Karpas-422 (cell line): ENCODE results near the gene IFNAR1. TPM values are rescaled to one million over a fixed set of nuclear protein-coding genes. Genes with fewer than 3 reads are reported as not detected.

Experiments used
- DNase-seq: peaks from one replicate; pipeline ENCODE4 v3.0.0-alpha.2; 2015
- H2AFZ ChIP-seq: fragments of 200-600 bp; sonication (generic); 2 replicates; pipeline ENCODE4 v1.6.1; 2014; ENCODE audit warnings: antibody characterized with exemption, low read length, mixed read lengths
- H3K27ac ChIP-seq: fragments of 200-600 bp; sonication (generic); 2 replicates; pipeline ENCODE4 v1.5.1; 2014; ENCODE audit warnings: mild to moderate bottlenecking, low read length, moderate library complexity
- H3K27me3 ChIP-seq: fragments of 200-600 bp; sonication (generic); 2 replicates; pipeline ENCODE4 v1.6.1; 2014; ENCODE audit warnings: low read length, mixed read lengths
- H3K36me3 ChIP-seq: fragments of 200-600 bp; sonication (generic); 2 replicates; pipeline ENCODE4 v1.6.1; 2014; ENCODE audit warnings: low read length, mixed read lengths; ENCODE audit not compliant: insufficient read depth
- H3K4me1 ChIP-seq: fragments of 200-600 bp; sonication (generic); 2 replicates; pipeline ENCODE4 v1.6.1; 2014; ENCODE audit warnings: mild to moderate bottlenecking, low read length, mixed read lengths
- H3K4me2 ChIP-seq: fragments of 200-600 bp; sonication (generic); 2 replicates; pipeline ENCODE4 v1.6.1; 2014; ENCODE audit warnings: low read length, low read depth, mild to moderate bottlenecking; ENCODE audit not compliant: poor library complexity, severe bottlenecking
- H3K4me3 ChIP-seq: fragments of 200-600 bp; sonication (generic); 2 replicates; pipeline ENCODE4 v1.5.1; 2014; ENCODE audit warnings: mild to moderate bottlenecking, antibody characterized with exemption, low read length, mixed read lengths
- H3K79me2 ChIP-seq: fragments of 200-600 bp; sonication (generic); 2 replicates; pipeline ENCODE4 v1.6.1; 2014; ENCODE audit warnings: mild to moderate bottlenecking, low read length, mixed read lengths
- H3K9ac ChIP-seq: fragments of 200-600 bp; sonication (generic); 2 replicates; pipeline ENCODE4 v1.6.0; 2014; ENCODE audit warnings: low read length
- H3K9me2 ChIP-seq: fragments of 200-600 bp; sonication (generic), shearing (Covaris generic); replicated peaks from 2 replicates; pipeline ENCODE4 v1.6.0; 2014; ENCODE audit warnings: mild to moderate bottlenecking, low read length, moderate library complexity; ENCODE audit not compliant: insufficient read depth
- H3K9me3 ChIP-seq: fragments of 300-700, 200-600 bp; sonication (generic); 2 replicates; pipeline ENCODE4 v1.6.1; 2014; ENCODE audit warnings: low read length, mixed read lengths
- H4K20me1 ChIP-seq: fragments of 200-600 bp; sonication (generic); 2 replicates; pipeline ENCODE4 v1.6.1; 2014; ENCODE audit warnings: mild to moderate bottlenecking, antibody characterized with exemption, low read length, low read depth; ENCODE audit not compliant: insufficient read depth
- total RNA-seq: library from RNA; depleted of rRNA; stranded (reverse); fragments of >200 nt; shearing (Covaris generic); gene quantifications from 2 replicates; pipeline ENCODE4 v1.2.3, GENCODE V29; 2014; ENCODE audit warnings: low replicate concordance

IFNAR1 gene
- total RNA-seq, 1 experiment from 2014 or later: 10.5 TPM

DNA sequence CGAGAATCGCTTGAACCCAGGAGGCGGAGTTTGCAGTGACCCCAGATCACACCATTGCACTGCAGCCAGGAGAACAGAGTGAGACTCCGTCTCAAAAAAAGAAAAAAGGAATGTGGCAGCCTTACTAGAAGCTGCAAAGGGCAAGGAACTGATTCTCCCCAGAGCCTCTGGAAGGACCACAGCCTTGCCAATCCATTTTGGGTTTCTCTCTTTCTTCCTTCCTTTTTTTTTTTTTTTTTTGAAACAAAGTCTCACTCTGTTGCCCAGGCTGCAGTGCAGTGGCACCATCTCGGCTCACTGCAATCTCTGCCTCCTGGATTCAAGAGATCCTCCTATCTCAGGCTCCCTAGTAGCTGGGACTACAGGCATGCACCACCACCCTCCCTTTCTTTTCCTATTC is 68.6 kb downstream of the IFNAR1 start:
- Histone ChIP-seq H3K36me3 (no peaks in the 10 kb centered on the region), H3K9me2 (no peaks in the 10 kb centered on the region), H3K27me3 (no peaks in the 10 kb centered on the region), H2AFZ (no peak overlapping the region), H3K4me2 (no peak overlapping the region), H3K9ac (no peak overlapping the region), H3K79me2 (no peaks in the 10 kb centered on the region), H3K4me3 (no peak overlapping the region), H3K27ac (no peak overlapping the region), H3K9me3 (no peaks in the 10 kb centered on the region), H3K4me1 (no peaks in the 10 kb centered on the region), H4K20me1 (no peaks in the 10 kb centered on the region)
- no peak for DNase-seq

DNA sequence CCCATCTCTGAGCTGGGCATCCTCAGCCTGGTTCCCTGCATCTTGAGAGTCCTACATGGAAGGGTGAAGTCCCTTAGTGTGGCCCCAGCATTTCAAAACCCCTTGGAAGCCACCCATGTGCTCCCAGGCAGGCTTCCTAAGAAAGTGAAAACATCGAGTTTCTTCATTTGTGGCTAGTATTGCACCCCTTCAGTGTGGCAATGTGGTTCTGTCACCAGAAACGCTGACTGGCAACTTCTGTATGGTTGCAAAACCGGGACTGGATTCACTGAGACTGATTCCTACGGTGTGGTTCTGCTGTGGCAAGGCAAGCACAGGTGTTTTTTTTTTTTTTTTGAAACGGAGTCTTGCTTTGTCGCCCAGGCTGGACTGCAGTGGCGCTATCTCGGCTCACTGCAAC is 69.5 kb downstream of the IFNAR1 start:
- Histone ChIP-seq H3K4me1 (no peaks in the 10 kb centered on the region), H3K27me3 (no peaks in the 10 kb centered on the region), H3K9ac (no peak overlapping the region), H3K4me2 (no peak overlapping the region), H2AFZ (no peak overlapping the region), H3K27ac (no peak overlapping the region), H4K20me1 (no peaks in the 10 kb centered on the region), H3K9me2 (no peaks in the 10 kb centered on the region), H3K9me3 (no peaks in the 10 kb centered on the region), H3K4me3 (no peak overlapping the region), H3K36me3 (no peaks in the 10 kb centered on the region), H3K79me2 (no peaks in the 10 kb centered on the region)
- DNase-seq: no peak

GRCh38 chr21:33395891-33396331 is 71.1 kb downstream of the IFNAR1 start:
- Histone ChIP-seq H3K9ac (no peak overlapping the region), H3K9me3 (no peaks in the 10 kb centered on the region), H2AFZ (no peak overlapping the region), H4K20me1 (no peaks in the 10 kb centered on the region), H3K4me2 (no peak overlapping the region), H3K36me3 (no peaks in the 10 kb centered on the region), H3K27me3 (no peaks in the 10 kb centered on the region), H3K9me2 (no peaks in the 10 kb centered on the region), H3K79me2 (no peaks in the 10 kb centered on the region), H3K27ac (no peak overlapping the region), H3K4me3 (no peak overlapping the region), H3K4me1 (peaks cover 7% of the 10 kb centered on the region)
- DNase-seq: no peak

DNA sequence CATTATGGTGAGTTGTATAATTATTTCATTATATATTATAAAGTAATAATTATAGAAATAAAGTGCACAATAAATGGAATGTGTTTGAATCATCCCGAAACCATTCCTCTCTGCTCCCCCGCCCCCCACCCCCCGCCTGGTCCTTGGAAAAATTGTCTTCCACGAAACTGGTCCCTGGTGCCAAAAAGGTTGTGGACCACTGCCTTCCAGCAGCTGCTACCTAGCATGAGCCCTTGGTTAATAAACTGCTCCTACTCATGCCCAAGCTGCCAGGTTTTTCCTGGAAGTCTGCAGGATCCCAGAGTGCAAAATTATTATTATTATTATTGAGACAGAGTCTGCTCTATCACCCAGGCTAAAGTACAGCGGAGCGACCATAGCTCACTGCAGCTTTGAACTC is 71.7 kb downstream of the IFNAR1 start:
- H3K4me1 ChIP-seq: peaks cover 7% of the 10 kb centered on the region
- H2AFZ ChIP-seq: no peak overlapping the region
- no peak for DNase-seq
- no peaks in the 10 kb centered on the region for H3K9me3 ChIP-seq
- no peaks in the 10 kb centered on the region for H4K20me1 ChIP-seq
- no peaks in the 10 kb centered on the region for H3K36me3 ChIP-seq
- H3K27ac ChIP-seq: no peak overlapping the region
- H3K9me2 ChIP-seq: no peaks in the 10 kb centered on the region
- no peak overlapping the region for H3K4me2 ChIP-seq
- no peak overlapping the region for H3K9ac ChIP-seq
- H3K27me3 ChIP-seq: no peaks in the 10 kb centered on the region
- H3K4me3 ChIP-seq: no peak overlapping the region
- H3K79me2 ChIP-seq: no peaks in the 10 kb centered on the region

GRCh38 chr21:33396951-33397350 is 72.2 kb downstream of the IFNAR1 start:
- H3K27me3 ChIP-seq: no peaks in the 10 kb centered on the region
- no peak overlapping the region for H3K4me3 ChIP-seq
- no peak overlapping the region for H2AFZ ChIP-seq
- DNase-seq: no peak
- no peak overlapping the region for H3K27ac ChIP-seq
- no peaks in the 10 kb centered on the region for H3K36me3 ChIP-seq
- peaks cover 7% of the 10 kb centered on the region for H3K4me1 ChIP-seq
- H4K20me1 ChIP-seq: no peaks in the 10 kb centered on the region
- H3K4me2 ChIP-seq: no peak overlapping the region
- no peaks in the 10 kb centered on the region for H3K9me2 ChIP-seq
- H3K9ac ChIP-seq: no peak overlapping the region
- no peaks in the 10 kb centered on the region for H3K79me2 ChIP-seq
- no peaks in the 10 kb centered on the region for H3K9me3 ChIP-seq

- no peak overlapping the region for H3K4me2 ChIP-seq
- H3K9me2 ChIP-seq: no peaks in the 10 kb centered on the region
These were observed 72.9 kb downstream of the IFNAR1 start for GRCh38 chr21:33397717-33398116.

DNA sequence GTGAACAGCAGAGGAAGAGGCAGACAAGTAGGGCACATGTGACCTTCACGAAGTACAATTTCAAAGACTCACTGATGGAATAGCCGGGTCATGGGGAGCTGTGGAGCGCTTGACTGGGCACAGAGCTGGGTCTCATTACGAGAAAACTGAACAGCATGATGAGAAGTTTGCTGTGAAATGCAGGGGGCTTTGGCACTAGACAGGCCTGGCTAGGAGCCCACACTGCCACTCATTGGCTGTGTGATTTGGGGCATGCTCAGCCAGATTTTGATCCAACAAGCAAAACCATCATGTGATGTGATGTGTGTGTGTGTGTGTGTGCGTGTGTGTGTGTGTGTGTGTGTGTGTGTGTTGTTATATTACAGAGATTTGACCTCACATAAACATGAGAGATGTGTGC is 73.6 kb downstream of the IFNAR1 start:
- Histone ChIP-seq H3K4me1 (peaks cover 15% of the 10 kb centered on the region), H4K20me1 (no peaks in the 10 kb centered on the region), H3K27me3 (no peaks in the 10 kb centered on the region), H2AFZ (no peak overlapping the region), H3K79me2 (no peaks in the 10 kb centered on the region), H3K9me3 (no peaks in the 10 kb centered on the region), H3K9me2 (no peaks in the 10 kb centered on the region), H3K27ac (no peak overlapping the region), H3K4me2 (no peak overlapping the region), H3K9ac (no peak overlapping the region), H3K36me3 (no peaks in the 10 kb centered on the region), H3K4me3 (no peak overlapping the region)
- DNase-seq: no peak

More at GRCh38 chr21:33397717-33398116, 72.9 kb downstream of the IFNAR1 start:
- DNase-seq: no peak
- Histone ChIP-seq H4K20me1 (no peaks in the 10 kb centered on the region), H3K36me3 (no peaks in the 10 kb centered on the region), H3K4me3 (no peak overlapping the region), H3K4me1 (peaks cover 13% of the 10 kb centered on the region), H3K27ac (no peak overlapping the region), H3K9me3 (no peaks in the 10 kb centered on the region), H3K27me3 (no peaks in the 10 kb centered on the region), H3K9ac (no peak overlapping the region), H3K79me2 (no peaks in the 10 kb centered on the region), H2AFZ (no peak overlapping the region)

- Histone ChIP-seq H3K36me3 (peaks cover 8% of the 10 kb centered on the region; the same call in 1 of the 2 replicates), H3K27ac (no peak overlapping the region), H3K79me2 (peaks cover 32% of the 10 kb centered on the region), H4K20me1 (no peaks in the 10 kb centered on the region), H3K4me3 (no peak overlapping the region), H3K9me2 (no peaks in the 10 kb centered on the region), H3K4me2 (no peak overlapping the region), H3K27me3 (no peaks in the 10 kb centered on the region), H3K9ac (no peak overlapping the region), H3K9me3 (no peaks in the 10 kb centered on the region), H3K4me1 (peaks cover 35% of the 10 kb centered on the region), H2AFZ (no peak overlapping the region)
- DNase-seq: no peak
These were observed 76.8 kb downstream of the IFNAR1 start for GRCh38 chr21:33401630-33401992.
